ENCODE data around the gene MTIF2.
"Not testable (repeated sequence)": the region's sequence is repeated elsewhere in the genome, so short reads cannot be mapped to it uniquely, and the experiment has no call there.

MTIF2 gene

DNA sequence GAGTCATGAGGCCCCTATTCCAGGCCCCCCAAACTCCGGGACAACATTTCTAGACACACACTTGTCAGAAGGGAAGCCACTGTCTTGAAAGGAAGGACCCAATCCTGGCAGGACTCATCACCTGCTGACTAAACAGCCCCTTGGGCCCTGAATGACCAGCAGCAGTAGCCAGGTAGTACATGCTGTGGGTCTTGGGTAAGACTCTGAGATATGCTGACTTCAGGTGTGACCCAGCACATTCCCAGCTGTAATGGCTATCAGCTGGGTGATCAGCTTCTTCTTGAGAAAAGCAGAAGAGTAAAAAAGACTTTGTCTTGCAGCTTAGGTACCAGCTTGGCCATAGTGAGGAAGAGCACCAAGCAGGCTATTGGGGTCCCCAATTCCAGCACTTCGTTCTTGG lies 72.5 kb downstream of the MTIF2 start:
- no peak for DNase-seq (ENCODE audit: low read depth in 2 of 2)

GRCh38 chr2:55191888-55192287 lies 77.1 kb downstream of the MTIF2 start:
- not testable (repeated sequence) for DNase-seq (ENCODE audit: low read depth in 2 of 2)

- DNase-seq (ENCODE audit: low read depth in 2 of 2) = not testable (repeated sequence)
Observed at GRCh38 chr2:55186837-55187236, 82.2 kb downstream of the MTIF2 start.

All from stimulated activated CD4-positive, alpha-beta T cell treated with anti-CD3 and anti-CD28 coated beads, Interleukin-1b, Interleukin-23, amount 100 ng/mL, for 1 hour (primary cell).